AG09309 (cell line): ENCODE results near the gene AP2B1.

Source experiments
- DNase-seq: peaks from one replicate; pipeline ENCODE4 v3.0.0-alpha.2; 2010; ENCODE audit warnings: low read depth
- H3K4me3 ChIP-seq: 2 replicates; pipeline ENCODE4 v1.5.1; 2011; ENCODE audit warnings: mild to moderate bottlenecking, low read depth, low read length, moderate library complexity; ENCODE audit not compliant: control insufficient read depth
- TF ChIP-seq, protein P1 (sequence below): IDR thresholded peaks from 2 replicates; pipeline ENCODE4 v1.5.1; 2011; ENCODE audit warnings: mild to moderate bottlenecking, low read depth, low read length, inconsistent platforms; ENCODE audit not compliant: insufficient read depth, control insufficient read depth; ENCODE audit errors: missing control alignments

Gene AP2B1

DNA sequence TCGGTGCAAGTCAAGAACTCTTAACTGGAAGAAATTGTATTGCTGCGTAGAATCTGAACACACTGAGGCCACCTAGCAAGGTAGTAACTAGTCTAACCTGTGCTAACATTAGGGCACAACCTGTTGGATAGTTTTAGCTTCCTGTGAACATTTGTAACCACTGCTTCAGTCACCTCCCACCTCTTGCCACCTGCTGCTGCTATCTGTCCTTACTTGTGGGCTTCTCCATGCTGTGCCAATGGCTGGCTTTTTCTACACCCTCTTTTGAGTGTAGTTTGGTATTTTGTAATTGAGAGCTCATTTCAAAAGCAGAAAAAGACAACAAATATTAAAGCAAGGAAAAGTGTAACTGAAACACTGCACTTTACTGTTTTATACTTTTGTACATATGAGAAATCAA lies 136.6 kb downstream of the AP2B1 start:
- no peak for DNase-seq
- TF ChIP-seq, protein P1, sequence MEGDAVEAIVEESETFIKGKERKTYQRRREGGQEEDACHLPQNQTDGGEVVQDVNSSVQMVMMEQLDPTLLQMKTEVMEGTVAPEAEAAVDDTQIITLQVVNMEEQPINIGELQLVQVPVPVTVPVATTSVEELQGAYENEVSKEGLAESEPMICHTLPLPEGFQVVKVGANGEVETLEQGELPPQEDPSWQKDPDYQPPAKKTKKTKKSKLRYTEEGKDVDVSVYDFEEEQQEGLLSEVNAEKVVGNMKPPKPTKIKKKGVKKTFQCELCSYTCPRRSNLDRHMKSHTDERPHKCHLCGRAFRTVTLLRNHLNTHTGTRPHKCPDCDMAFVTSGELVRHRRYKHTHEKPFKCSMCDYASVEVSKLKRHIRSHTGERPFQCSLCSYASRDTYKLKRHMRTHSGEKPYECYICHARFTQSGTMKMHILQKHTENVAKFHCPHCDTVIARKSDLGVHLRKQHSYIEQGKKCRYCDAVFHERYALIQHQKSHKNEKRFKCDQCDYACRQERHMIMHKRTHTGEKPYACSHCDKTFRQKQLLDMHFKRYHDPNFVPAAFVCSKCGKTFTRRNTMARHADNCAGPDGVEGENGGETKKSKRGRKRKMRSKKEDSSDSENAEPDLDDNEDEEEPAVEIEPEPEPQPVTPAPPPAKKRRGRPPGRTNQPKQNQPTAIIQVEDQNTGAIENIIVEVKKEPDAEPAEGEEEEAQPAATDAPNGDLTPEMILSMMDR: no peak

DNA sequence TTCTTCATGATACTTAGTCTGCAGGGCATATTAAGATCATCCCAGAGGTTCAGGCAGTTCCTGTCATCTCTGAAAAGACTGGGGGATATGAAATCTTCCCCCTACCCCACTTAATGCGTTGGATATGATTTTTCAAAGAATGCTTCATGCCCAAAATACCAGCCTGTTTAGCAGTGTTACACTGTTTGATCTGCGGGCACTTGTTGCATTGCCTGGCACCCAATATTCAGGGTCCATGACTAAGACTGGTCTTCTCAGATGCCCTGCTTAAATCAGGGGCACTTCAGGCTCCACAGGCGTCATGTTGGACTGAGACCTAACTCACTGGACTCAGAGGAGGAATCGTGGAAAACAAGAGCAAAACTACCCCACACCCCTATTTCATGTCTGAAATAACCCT lies 137.9 kb downstream of the AP2B1 start:
- no peak overlapping the region for H3K4me3 ChIP-seq
- TF ChIP-seq, protein P1: no peak
- no peak for DNase-seq

More for the DNA sequence above, 136.6 kb downstream of the AP2B1 start:
- H3K4me3 ChIP-seq: no peak overlapping the region

DNA sequence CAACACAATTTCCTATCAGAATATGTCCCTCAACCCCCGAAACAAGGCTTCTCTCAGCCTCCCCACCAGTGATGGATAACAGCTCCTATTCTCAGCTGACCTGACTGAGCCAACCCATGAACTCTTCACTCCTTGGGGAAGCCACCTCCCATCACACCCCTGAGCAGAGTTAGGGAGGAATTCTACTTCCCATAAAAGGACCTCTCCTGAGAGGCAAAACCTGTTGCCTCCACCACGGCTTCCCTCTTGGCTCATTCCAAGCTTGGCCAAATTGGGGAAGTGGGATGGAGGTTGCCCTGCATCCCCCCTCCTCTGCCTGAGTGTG lies 138.6 kb downstream of the AP2B1 start:
- TF ChIP-seq, protein P1: no peak
- no peak overlapping the region for H3K4me3 ChIP-seq

DNA sequence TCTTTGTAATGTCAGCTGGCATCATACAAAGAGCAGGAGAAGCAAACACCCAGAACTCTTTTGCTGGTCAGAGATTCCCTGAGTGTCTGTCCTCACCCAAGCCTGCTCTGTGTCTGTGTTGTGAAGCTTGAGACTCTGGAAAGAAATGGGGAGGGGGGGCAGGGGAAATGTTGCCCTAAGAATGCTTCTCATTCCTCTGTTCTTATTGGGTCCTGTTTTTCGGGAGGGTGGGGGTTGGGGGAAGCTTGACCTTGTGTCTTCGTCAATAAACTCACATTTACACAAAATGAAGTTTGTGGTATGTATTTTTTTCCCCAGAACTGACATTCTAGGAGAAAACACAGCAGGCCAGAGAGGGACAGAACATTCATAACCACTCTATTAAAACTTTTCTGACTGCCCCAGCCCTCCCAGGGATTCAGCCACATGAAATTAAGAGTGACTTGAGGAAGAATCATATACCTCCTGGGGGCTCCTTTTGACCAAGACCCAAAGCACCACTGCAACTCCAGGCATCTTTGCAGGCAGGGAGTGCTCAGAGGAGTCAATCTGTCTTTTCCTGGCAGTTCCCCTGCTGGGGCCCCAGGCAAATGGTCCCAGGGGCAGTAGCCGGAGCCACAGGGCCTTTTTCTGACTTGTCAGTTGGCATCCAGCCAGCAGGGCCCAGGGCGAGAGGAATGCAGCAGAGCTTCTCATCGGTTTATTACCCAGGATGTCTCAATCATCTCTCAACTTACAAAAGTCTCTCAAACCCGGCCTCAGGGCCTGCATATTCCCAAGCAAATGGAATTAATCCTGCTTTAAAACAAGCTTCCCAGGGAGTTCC lies 139.2 kb downstream of the AP2B1 start:
- TF ChIP-seq, protein P1: no peak
- peak; percentile 91 for DNase-seq
- no peak overlapping the region for H3K4me3 ChIP-seq

More for the DNA sequence above, 138.6 kb downstream of the AP2B1 start:
- DNase-seq: no peak

DNA sequence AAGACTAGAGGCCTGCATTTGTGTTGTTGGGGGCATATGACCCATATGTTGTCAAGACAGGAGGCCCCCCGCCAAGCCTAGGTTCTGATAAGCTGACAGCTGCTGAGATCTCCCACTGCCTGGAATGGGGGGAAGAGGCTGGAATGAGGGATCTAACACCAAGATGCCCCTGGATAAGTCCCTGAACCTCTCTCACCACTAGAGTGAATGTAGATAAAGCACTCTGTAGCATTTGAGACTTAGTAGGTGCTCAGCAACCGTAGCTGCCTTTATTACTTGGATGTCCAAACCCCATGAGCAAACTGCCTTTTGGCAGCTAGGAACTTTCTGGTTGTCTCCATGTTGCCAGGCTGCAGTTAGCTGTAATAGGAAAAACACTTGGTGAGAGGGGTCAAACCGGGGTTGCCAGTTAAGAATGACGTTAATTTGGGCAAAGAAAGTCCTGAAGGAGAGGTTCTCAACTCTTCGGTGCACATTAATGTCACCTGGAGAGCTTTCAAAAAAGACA lies 139.9 kb downstream of the AP2B1 start:
- TF ChIP-seq, protein P1: no peak
- H3K4me3 ChIP-seq: no peak overlapping the region
- no peak for DNase-seq

DNA sequence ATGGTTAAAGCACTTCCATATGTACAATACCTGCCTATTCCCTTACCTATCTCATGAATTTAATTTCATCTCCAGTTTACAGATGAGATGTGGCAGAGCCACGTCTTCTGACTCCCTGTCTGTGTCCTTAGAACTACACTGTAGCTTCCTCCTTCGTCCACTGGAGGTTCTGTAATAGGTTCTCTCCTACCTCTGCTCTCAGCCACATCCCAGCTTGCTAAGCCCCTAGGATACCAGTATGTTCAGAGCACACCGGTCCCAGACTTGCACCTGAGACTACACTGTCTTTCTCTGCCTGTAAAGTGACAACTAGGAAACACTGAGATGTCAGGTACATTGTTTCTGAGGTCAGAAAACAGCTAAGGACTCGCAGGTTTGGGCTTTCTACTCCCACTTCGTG lies 140.5 kb downstream of the AP2B1 start:
- no peak for DNase-seq
- TF ChIP-seq, protein P1: no peak
- H3K4me3 ChIP-seq: no peak overlapping the region
